MCF 10A (cell line): ENCODE results near the gene STAG2. TPM values are rescaled to one million over a fixed set of nuclear protein-coding genes. Genes with fewer than 3 reads are reported as not detected.

ENCODE experiments used
- BruUV-seq: library from RNA; stranded (reverse); fragments of 400-500 nt; replicated peaks from 2 replicates; lab custom pipeline; 2021; lab: Mats Ljungman, UMichigan
- CTCF ChIA-PET: fragments of 300-600 bp; sonication (Branson Sonifier 250); formaldehyde crosslinking; extraction: SDS; loops from one replicate; lab custom pipeline; 2021; ENCODE audit warnings: antibody characterized with exemption, inconsistent platforms; lab: Yijun Ruan, JAX
- POLR2A ChIA-PET: fragments of 300-600, 350-650 bp; sonication (Branson Sonifier 250); formaldehyde crosslinking; extraction: SDS; loops from one replicate; lab custom pipeline; 2020; ENCODE audit warnings: antibody characterized with exemption, inconsistent platforms; lab: Yijun Ruan, JAX
- DNase-seq: peaks from one replicate; pipeline ENCODE4 v3.0.0-alpha.2; 2018; ENCODE audit not compliant: unreplicated experiment
- H3K27ac Mint-ChIP-seq: one replicate; pipeline ENCODE4 v1.8.0; 2022; ENCODE audit warnings: mild to moderate bottlenecking, low read depth, mixed read lengths; ENCODE audit not compliant: unreplicated experiment
- H3K27me3 Mint-ChIP-seq: one replicate; pipeline ENCODE4 v1.8.0; 2022; ENCODE audit warnings: mixed read lengths; ENCODE audit not compliant: insufficient read depth, unreplicated experiment
- H3K36me3 Mint-ChIP-seq: one replicate; pipeline ENCODE4 v1.8.0; 2022; ENCODE audit warnings: mild to moderate bottlenecking, moderate library complexity, mixed read lengths; ENCODE audit not compliant: insufficient read depth, unreplicated experiment
- H3K4me1 Mint-ChIP-seq: one replicate; pipeline ENCODE4 v1.8.0; 2022; ENCODE audit warnings: mixed read lengths; ENCODE audit not compliant: insufficient read depth, unreplicated experiment
- H3K4me3 Mint-ChIP-seq: one replicate; pipeline ENCODE4 v1.8.0; 2022; ENCODE audit warnings: mild to moderate bottlenecking, moderate library complexity, mixed read lengths; ENCODE audit not compliant: unreplicated experiment
- H3K9me3 Mint-ChIP-seq: one replicate; pipeline ENCODE4 v1.8.0; 2022; ENCODE audit warnings: mixed read lengths; ENCODE audit not compliant: unreplicated experiment
- intact Hi-C: fragments of 100-400 bp; cut with micrococcal nuclease; formaldehyde crosslinking; loops from 2 replicates; pipeline ENCODE4 v1.14.1; 2022
- total RNA-seq: library from RNA; stranded (reverse); gene quantifications from 2 replicates; pipeline ENCODE4 v1.2.3, GENCODE V29; 2022
- TF ChIP-seq, protein P1 (sequence below): fragments of 200-600 bp; IDR thresholded peaks from one replicate; pipeline ENCODE4 v1.8.0; 2022; ENCODE audit warnings: antibody characterized with exemption, mild to moderate bottlenecking; ENCODE audit not compliant: unreplicated experiment

The STAG2 gene
- total RNA-seq, 1 experiment from 2014 or later = 80.7 TPM

DNA sequence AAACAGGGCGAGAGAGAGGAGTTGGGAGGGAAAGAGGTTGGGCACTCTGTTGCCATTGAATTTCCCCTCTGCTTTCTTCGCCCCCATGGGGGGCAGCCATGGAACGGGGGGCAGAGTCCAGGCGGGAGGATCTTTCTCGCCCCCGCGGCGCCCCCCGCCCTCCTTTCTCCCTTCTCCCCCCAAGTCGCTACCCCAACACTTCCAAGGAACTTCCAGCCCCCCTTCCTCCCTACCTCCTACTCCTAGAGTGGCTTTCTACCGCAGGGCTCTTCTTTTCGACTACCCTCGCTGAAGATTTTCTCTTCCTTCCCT, 594 bp upstream of the STAG2 start:
- TF ChIP-seq, protein P1, sequence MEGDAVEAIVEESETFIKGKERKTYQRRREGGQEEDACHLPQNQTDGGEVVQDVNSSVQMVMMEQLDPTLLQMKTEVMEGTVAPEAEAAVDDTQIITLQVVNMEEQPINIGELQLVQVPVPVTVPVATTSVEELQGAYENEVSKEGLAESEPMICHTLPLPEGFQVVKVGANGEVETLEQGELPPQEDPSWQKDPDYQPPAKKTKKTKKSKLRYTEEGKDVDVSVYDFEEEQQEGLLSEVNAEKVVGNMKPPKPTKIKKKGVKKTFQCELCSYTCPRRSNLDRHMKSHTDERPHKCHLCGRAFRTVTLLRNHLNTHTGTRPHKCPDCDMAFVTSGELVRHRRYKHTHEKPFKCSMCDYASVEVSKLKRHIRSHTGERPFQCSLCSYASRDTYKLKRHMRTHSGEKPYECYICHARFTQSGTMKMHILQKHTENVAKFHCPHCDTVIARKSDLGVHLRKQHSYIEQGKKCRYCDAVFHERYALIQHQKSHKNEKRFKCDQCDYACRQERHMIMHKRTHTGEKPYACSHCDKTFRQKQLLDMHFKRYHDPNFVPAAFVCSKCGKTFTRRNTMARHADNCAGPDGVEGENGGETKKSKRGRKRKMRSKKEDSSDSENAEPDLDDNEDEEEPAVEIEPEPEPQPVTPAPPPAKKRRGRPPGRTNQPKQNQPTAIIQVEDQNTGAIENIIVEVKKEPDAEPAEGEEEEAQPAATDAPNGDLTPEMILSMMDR = no peak
- POLR2A ChIA-PET = interaction anchor here (1.1 to 3.2 kb wide), 5 partner anchors 16 to 125 kb away, joined by 3 to 22 read pairs (median 3); partner anchors contain the start of gene XIAP
- Mint-ChIP-seq H3K27ac (peak overlapping the region; percentile 99), H3K4me1 (no peaks in the 10 kb centered on the region), H3K27me3 (no peaks in the 10 kb centered on the region), H3K4me3 (peak overlapping the region; percentile 92), H3K9me3 (no peaks in the 10 kb centered on the region), H3K36me3 (peaks cover 7% of the 10 kb centered on the region)
- TSS peak; percentile 18 for BruUV-seq
- CTCF ChIA-PET = interaction anchor here (0.6 to 3.6 kb wide), 5 partner anchors 20 to 128 kb away, joined by 3 to 20 read pairs (median 3); no protein-coding TSS in a partner anchor
- DNase-seq = no peak
- intact Hi-C loops = loop anchor here (1.0 kb wide), 3 partner anchors 15 to 128 kb away; partner anchors contain the start of gene XIAP

DNA sequence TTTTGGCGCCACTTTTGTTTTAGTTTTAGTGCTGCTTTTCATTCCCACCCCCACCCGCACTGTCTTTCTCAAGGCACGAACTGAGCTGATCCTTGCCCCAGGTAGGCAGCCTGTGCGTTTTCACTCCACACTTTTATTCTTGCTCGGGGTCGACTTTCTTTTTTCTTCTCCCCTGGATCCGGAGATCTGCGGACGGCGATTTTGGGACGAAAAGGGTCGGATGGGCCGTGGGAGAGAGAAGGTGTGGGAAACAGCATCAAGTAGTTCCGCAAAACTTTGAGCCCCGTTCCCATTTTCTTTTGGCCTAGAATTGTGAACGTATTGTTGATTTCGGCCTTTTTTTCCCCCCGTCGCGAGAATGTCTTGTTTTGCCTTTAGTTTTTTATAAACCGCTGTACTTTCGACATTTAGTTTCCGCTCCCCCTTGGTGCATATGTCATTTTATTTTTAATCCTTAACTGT, 531 bp downstream of the STAG2 start:
- H3K4me3 Mint-ChIP-seq = peak overlapping the region; percentile 92
- peaks cover 7% of the 10 kb centered on the region for H3K36me3 Mint-ChIP-seq
- intact Hi-C loops = no loop called here
- no peak for DNase-seq
- TF ChIP-seq, protein P1 = no peak
- BruUV-seq = TSS peak; percentile 33
- ChIA-PET CTCF (interaction anchor here (0.6 kb wide), 1 partner anchor 100 kb away, joined by 3 read pairs; no protein-coding TSS in a partner anchor), POLR2A (interaction anchor here (0.7 to 2.0 kb wide), 9 partner anchors 15 to 1242 kb away, joined by 3 to 10 read pairs (median 4); partner anchors contain the start of gene XIAP)
- no peaks in the 10 kb centered on the region for H3K27me3 Mint-ChIP-seq
- H3K4me1 Mint-ChIP-seq = no peaks in the 10 kb centered on the region
- no peaks in the 10 kb centered on the region for H3K9me3 Mint-ChIP-seq
- peak overlapping the region; percentile 99 for H3K27ac Mint-ChIP-seq

DNA sequence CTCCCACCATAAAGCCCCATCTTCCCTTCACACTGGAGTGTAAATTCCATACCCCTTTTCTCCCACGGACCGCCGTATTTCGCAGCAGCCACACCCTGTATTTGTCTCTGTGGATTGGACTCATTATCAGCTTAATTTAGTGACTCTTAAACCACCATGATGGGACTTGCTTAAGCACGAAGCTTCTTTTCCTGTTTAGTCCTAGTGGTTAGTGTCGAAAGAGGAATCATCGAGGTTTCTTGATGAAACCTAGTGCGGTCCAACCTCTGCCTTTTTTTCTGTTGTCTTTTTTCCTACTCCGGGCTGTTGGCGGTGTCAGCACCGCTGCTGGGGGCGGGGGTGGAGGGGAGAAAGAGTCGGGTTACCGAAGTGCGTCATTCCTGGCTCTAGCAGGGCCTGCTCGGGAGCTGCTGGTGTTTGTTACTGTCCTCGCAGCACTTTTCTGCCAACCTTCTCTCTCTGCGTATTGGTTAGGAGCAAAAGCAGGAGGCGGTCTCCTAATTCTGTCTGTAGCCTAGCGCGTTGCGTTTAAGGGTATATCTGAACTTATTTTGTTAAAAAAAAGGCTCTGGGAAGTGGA, 1.4 kb downstream of the STAG2 start:
- DNase-seq = peak; percentile 93
- H3K36me3 Mint-ChIP-seq = peaks cover 12% of the 10 kb centered on the region
- H3K27ac Mint-ChIP-seq = peak overlapping the region; percentile 99
- no TSS peak for BruUV-seq
- H3K4me1 Mint-ChIP-seq = no peaks in the 10 kb centered on the region
- peak overlapping the region; percentile 92 for H3K4me3 Mint-ChIP-seq
- ChIA-PET POLR2A (interaction anchor here (0.7 to 2.2 kb wide), 15 partner anchors 9 to 1242 kb away, joined by 3 to 10 read pairs (median 4); partner anchors contain the start of gene XIAP), CTCF (interaction anchor here (0.6 kb wide), 2 partner anchors 13 to 100 kb away, joined by 3 read pairs; no protein-coding TSS in a partner anchor)
- H3K9me3 Mint-ChIP-seq = no peaks in the 10 kb centered on the region
- intact Hi-C loops = no loop called here
- TF ChIP-seq, protein P1 = no peak
- H3K27me3 Mint-ChIP-seq = no peaks in the 10 kb centered on the region

DNA sequence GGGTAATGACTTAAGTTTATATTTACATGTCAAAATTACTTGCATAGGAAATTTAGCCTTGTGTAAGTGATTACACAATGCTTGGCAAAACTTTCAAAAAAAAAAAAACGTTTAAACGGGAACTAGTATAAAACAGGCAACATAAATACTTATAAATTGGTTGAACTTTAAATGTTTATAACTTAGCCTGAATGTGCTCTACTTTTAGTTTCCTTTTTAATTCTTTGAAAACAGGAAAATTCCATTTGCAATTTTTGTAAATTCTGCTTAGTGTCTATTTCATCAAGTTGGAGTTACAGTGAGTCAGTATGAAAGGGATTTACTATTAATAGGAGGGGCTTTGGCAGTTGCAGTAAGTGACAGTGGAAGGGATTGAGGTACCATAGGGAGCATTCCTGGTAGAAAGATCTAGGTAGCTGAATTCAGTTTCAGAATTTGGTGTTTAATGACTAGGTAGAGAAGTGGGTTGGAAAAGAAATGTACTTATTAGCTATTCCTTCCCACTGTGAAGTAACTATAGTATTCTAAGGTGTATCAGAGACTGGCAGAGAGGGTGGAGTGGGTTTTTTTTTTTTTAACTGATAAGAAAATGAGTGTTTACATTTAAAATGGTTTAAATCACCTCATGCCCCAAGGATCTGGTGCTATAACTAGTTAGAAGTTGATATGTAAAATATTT, 2.8 kb downstream of the STAG2 start:
- Mint-ChIP-seq H3K36me3 (peaks cover 12% of the 10 kb centered on the region), H3K4me3 (peak overlapping the region; percentile 92), H3K4me1 (no peaks in the 10 kb centered on the region), H3K27ac (no peak overlapping the region), H3K9me3 (no peaks in the 10 kb centered on the region), H3K27me3 (no peaks in the 10 kb centered on the region)
- peak; percentile 21 for DNase-seq
- POLR2A ChIA-PET = interaction anchor here (0.6 to 2.2 kb wide), 4 partner anchors 10 to 172 kb away, joined by 3 to 7 read pairs (median 4); no protein-coding TSS in a partner anchor
- TF ChIP-seq, protein P1 = no peak
- intact Hi-C loops = no loop called here
- CTCF ChIA-PET = interaction anchor here (0.5 to 1.3 kb wide), 3 partner anchors 21 to 131 kb away, joined by 3 read pairs; no protein-coding TSS in a partner anchor
- BruUV-seq = no TSS peak
